Gastrocnemius medialis (tissue), 4 donors: Measurements from ENCODE around the gene PTTG1. TPM values are rescaled to one million over a fixed set of nuclear protein-coding genes. Genes with fewer than 3 reads are reported as not detected.

Experiments used
- ATAC-seq, 2 donors: fragments of 150-250 bp; one replicate each; pipeline ENCODE4 v1.9.1; 2016
- DNase-seq, 2 donors: peaks; one replicate each; pipeline ENCODE4 v3.0.0-alpha.2; 2019
- H3K27ac ChIP-seq, 4 donors: fragments of 200-600 bp; sonication (generic); 1 replicate in 1 of 4; 2 replicates in 3 of 4; pipeline ENCODE4 v1.5.1; 2016 to 2018; ENCODE audit warnings: mild to moderate bottlenecking in 2 of 4, moderate library complexity in 1 of 4
- H3K27me3 ChIP-seq, 3 donors: fragments of 200-600 bp; sonication (generic) in 2 of 3; 1 replicate in 1 of 3; 2 replicates in 2 of 3; pipeline versions ENCODE4 v1.5.1 to v1.6.0; 2016 to 2019; ENCODE audit warnings: mild to moderate bottlenecking in 1 of 3, moderate library complexity in 1 of 3
- H3K36me3 ChIP-seq, 2 donors: fragments of 200-600 bp; sonication (generic) in 1 of 2; one replicate each; pipeline ENCODE4 v1.5.1; 2017 to 2018
- H3K4me1 ChIP-seq, 2 donors: fragments of 200-600 bp; sonication (generic) in 1 of 2; one replicate each; pipeline ENCODE4 v1.5.1; 2016 to 2017; ENCODE audit warnings: mild to moderate bottlenecking in 2 of 2
- H3K4me3 ChIP-seq, 4 donors: fragments of 200-600 bp; sonication (generic) in 3 of 4; 1 replicate in 1 of 4; 2 replicates in 3 of 4; pipeline ENCODE4 v1.5.1; 2016 to 2019; ENCODE audit warnings: mild to moderate bottlenecking in 2 of 4
- H3K9me3 ChIP-seq, 3 donors: fragments of 200-600 bp; sonication (generic) in 2 of 3; 1 replicate in 1 of 3; 2 replicates in 2 of 3; pipeline ENCODE4 v1.5.1; 2016 to 2019
- CTCF ChIP-seq, 5 experiments: fragments of 450-650 bp in 3 of 5; fragments of 200-600 bp in 2 of 5; sonication (generic) in 2 of 5; IDR thresholded peaks in 4 of 5; conservative IDR thresholded peaks in 1 of 5; 1 replicate in 4 of 5; 2 replicates in 1 of 5; pipeline ENCODE4 v1.5.1; 2016 to 2019; ENCODE audit warnings: antibody characterized with exemption in 5 of 5, mild to moderate bottlenecking in 3 of 5, moderate library complexity in 3 of 5
- POLR2A ChIP-seq, 2 donors: fragments of 450-650 bp; IDR thresholded peaks; one replicate each; pipeline ENCODE4 v1.6.1; 2017; ENCODE audit warnings: antibody characterized with exemption in 2 of 2, mild to moderate bottlenecking in 2 of 2, moderate library complexity in 2 of 2
- in situ Hi-C, 4 donors: fragments of 200-750 bp; cut with MboI; loops; one replicate each; pipeline versions ENCODE4 v1.15.0 to v1.8.0; 2017; ENCODE audit warnings: low sequenced_read_pairs in 4 of 4
- intact Hi-C: fragments of 100-400 bp; cut with DNase I; formaldehyde crosslinking; loops from one replicate; pipeline ENCODE4 v1.15.1; 2023; ENCODE audit warnings: low total_unique reads
- total RNA-seq, 4 donors: library from RNA; depleted of rRNA; stranded (reverse); fragments of >200 nt; gene quantifications; one replicate each; pipeline versions ENCODE4 v1.1.0 to v1.2.3, GENCODE V29; 2016

The PTTG1 gene
- total RNA-seq, 4 donors from 2014 or later = 1.1 to 18.1 (median 11.4) TPM

GRCh38 chr5:160448886-160449285, 27.2 kb downstream of the PTTG1 start:
- no peaks in the 10 kb centered on the region for H3K4me1 ChIP-seq
- no peak overlapping the region for H3K27ac ChIP-seq
- DNase-seq (no peak), ATAC-seq (no peak)
- intact Hi-C loops (no loop called here), in situ Hi-C loops (no loop called here)
- no peak overlapping the region for H3K4me3 ChIP-seq
- TF ChIP-seq CTCF (IDR thresholded peaks at IDR 0.05 in 4 of 5, conservative IDR thresholded peaks at IDR 0.05 in 1 of 5) = no peak
- TF ChIP-seq POLR2A (IDR thresholded peaks at IDR 0.05) = no peak
- no peaks in the 10 kb centered on the region for H3K9me3 ChIP-seq
- no peaks in the 10 kb centered on the region for H3K36me3 ChIP-seq
- H3K27me3 ChIP-seq = peaks cover 0 to under 1% (median 0%) of the 10 kb centered on the region in 3 donors

- H3K4me1 ChIP-seq = no peaks in the 10 kb centered on the region
- in situ Hi-C loops = no loop called here
- H3K4me3 ChIP-seq = no peak overlapping the region
- no peak overlapping the region for H3K27ac ChIP-seq
- intact Hi-C loops = no loop called here
- ATAC-seq (no peak), DNase-seq (no peak)
- H3K27me3 ChIP-seq = peaks cover 0 to 4% (median 0%) of the 10 kb centered on the region in 3 donors
- no peaks in the 10 kb centered on the region for H3K9me3 ChIP-seq
- no peaks in the 10 kb centered on the region for H3K36me3 ChIP-seq
- TF ChIP-seq CTCF (IDR thresholded peaks at IDR 0.05 in 4 of 5, conservative IDR thresholded peaks at IDR 0.05 in 1 of 5) (no peak), POLR2A (IDR thresholded peaks at IDR 0.05) (no peak)
These were observed 27.8 kb downstream of the PTTG1 start for GRCh38 chr5:160449458-160449857.

GRCh38 chr5:160450164-160450932, 28.7 kb downstream of the PTTG1 start:
- DNase-seq = no peak
- Histone ChIP-seq H3K9me3 (no peaks in the 10 kb centered on the region), H3K27me3 (peaks cover 0 to 4% (median 0%) of the 10 kb centered on the region in 3 donors), H3K27ac (no peak overlapping the region), H3K4me1 (no peaks in the 10 kb centered on the region), H3K36me3 (no peaks in the 10 kb centered on the region), H3K4me3 (no peak overlapping the region)
- intact Hi-C loops = no loop called here
- TF ChIP-seq CTCF (IDR thresholded peaks at IDR 0.05 in 4 of 5, conservative IDR thresholded peaks at IDR 0.05 in 1 of 5) (no peak), POLR2A (IDR thresholded peaks at IDR 0.05) (no peak)
- in situ Hi-C loops = no loop called here
- no peak for ATAC-seq

- H3K27ac ChIP-seq = no peak overlapping the region
- in situ Hi-C loops (no loop called here), intact Hi-C loops (no loop called here)
- no peak for TF ChIP-seq CTCF (IDR thresholded peaks at IDR 0.05 in 4 of 5, conservative IDR thresholded peaks at IDR 0.05 in 1 of 5)
- no peak for TF ChIP-seq POLR2A (IDR thresholded peaks at IDR 0.05)
- peaks cover 0 to 4% (median 0%) of the 10 kb centered on the region in 3 donors for H3K27me3 ChIP-seq
- no peaks in the 10 kb centered on the region for H3K4me1 ChIP-seq
- no peak for DNase-seq
- ATAC-seq = no peak
- H3K36me3 ChIP-seq = no peaks in the 10 kb centered on the region
- no peaks in the 10 kb centered on the region for H3K9me3 ChIP-seq
- H3K4me3 ChIP-seq = no peak overlapping the region
These were observed 29.6 kb downstream of the PTTG1 start for GRCh38 chr5:160451281-160451680.
